WERI-Rb-1 (cell line): ENCODE measurements around the gene C4BPB.

Source experiments
- DNase-seq: peaks from one replicate; pipeline ENCODE4 v3.0.0-alpha.2; 2020
- H3K27ac ChIP-seq: fragments of 250-450 bp; sonication (Bioruptor Pico); 2 replicates; pipeline ENCODE4 v1.5.1; 2020; ENCODE audit warnings: mild to moderate bottlenecking, moderate library complexity
- H3K27me3 ChIP-seq: fragments of 250-450 bp; sonication (Bioruptor Pico); 2 replicates; pipeline ENCODE4 v1.5.1; 2021; ENCODE audit warnings: mild to moderate bottlenecking, low read depth, moderate library complexity; ENCODE audit not compliant: insufficient read depth, severe bottlenecking
- H3K36me3 ChIP-seq: fragments of 250-450 bp; sonication (Bioruptor Pico); 2 replicates; pipeline ENCODE4 v1.5.1; 2020; ENCODE audit warnings: mild to moderate bottlenecking, moderate library complexity
- H3K4me3 ChIP-seq: 2 replicates; pipeline ENCODE4 v1.5.1; 2011; ENCODE audit warnings: low read depth, mild to moderate bottlenecking, control low read depth, low read length
- H3K9me3 ChIP-seq: fragments of 250-450 bp; sonication (Bioruptor Pico); 2 replicates; pipeline ENCODE4 v1.5.1; 2021; ENCODE audit warnings: mild to moderate bottlenecking, moderate library complexity; ENCODE audit not compliant: severe bottlenecking
- CTCF ChIP-seq: IDR thresholded peaks from 2 replicates; pipeline ENCODE4 v1.5.1; 2011; ENCODE audit warnings: low read depth, mild to moderate bottlenecking, control low read depth, inconsistent platforms, low read length

C4BPB gene

GRCh38 chr1:207070811-207071210 is 17.8 kb upstream of the C4BPB start:
- Histone ChIP-seq H3K4me3 (no peak overlapping the region), H3K36me3 (no peaks in the 10 kb centered on the region), H3K27ac (no peak overlapping the region), H3K27me3 (peaks cover 100% of the 10 kb centered on the region), H3K9me3 (no peaks in the 10 kb centered on the region)
- no peak for TF ChIP-seq CTCF
- no peak for DNase-seq

- Histone ChIP-seq H3K4me3 (no peak overlapping the region), H3K27me3 (peaks cover 100% of the 10 kb centered on the region), H3K27ac (no peak overlapping the region), H3K9me3 (no peaks in the 10 kb centered on the region), H3K36me3 (no peaks in the 10 kb centered on the region)
- no peak for DNase-seq
- TF ChIP-seq CTCF, result no peak
These were observed 17.2 kb upstream of the C4BPB start for GRCh38 chr1:207071426-207071825.

- H3K4me3 ChIP-seq, result no peak overlapping the region
- peaks cover 100% of the 10 kb centered on the region for H3K27me3 ChIP-seq
- H3K36me3 ChIP-seq, result no peaks in the 10 kb centered on the region
- no peak for TF ChIP-seq CTCF
- DNase-seq, result no peak
- no peak overlapping the region for H3K27ac ChIP-seq
- no peaks in the 10 kb centered on the region for H3K9me3 ChIP-seq
These were observed 16.4 kb upstream of the C4BPB start for GRCh38 chr1:207072233-207072632.

- Histone ChIP-seq H3K27me3 (peaks cover 100% of the 10 kb centered on the region), H3K9me3 (no peaks in the 10 kb centered on the region), H3K27ac (no peak overlapping the region), H3K36me3 (no peaks in the 10 kb centered on the region), H3K4me3 (no peak overlapping the region)
- TF ChIP-seq CTCF, result no peak
- no peak for DNase-seq
These were observed 14.5 kb upstream of the C4BPB start for GRCh38 chr1:207073906-207074820.

GRCh38 chr1:207076181-207076955 is 12.3 kb upstream of the C4BPB start:
- Histone ChIP-seq H3K36me3 (no peaks in the 10 kb centered on the region), H3K27ac (no peak overlapping the region), H3K9me3 (no peaks in the 10 kb centered on the region), H3K4me3 (no peak overlapping the region), H3K27me3 (peaks cover 96% of the 10 kb centered on the region)
- TF ChIP-seq CTCF, result no peak
- DNase-seq, result no peak
